GM12878 (cell line): ENCODE results near the gene SORCS1. TPM values are rescaled to one million over a fixed set of nuclear protein-coding genes. Genes with fewer than 3 reads are reported as not detected.

Source experiments
- ATAC-seq: fragments of 200-7000 bp; cut with Tn5 transposase; 3 replicates; pipeline ENCODE4 v1.9.1; 2020; ENCODE audit warnings: mild to moderate bottlenecking, moderate library complexity
- BruUV-seq: library from RNA; stranded (reverse); fragments of 400-500 nt; replicated peaks from 2 replicates; lab custom pipeline; 2021; lab: Mats Ljungman, UMichigan
- CTCF ChIA-PET: fragments of 300-600 bp; sonication (Branson Sonifier 250); formaldehyde crosslinking; extraction: SDS; loops from one replicate; lab custom pipeline; 2021; ENCODE audit warnings: inconsistent platforms; lab: Yijun Ruan, JAX
- POLR2A ChIA-PET: fragments of 350-600 bp; formaldehyde crosslinking; extraction: SDS; loops from one replicate; lab custom pipeline; 2021; ENCODE audit warnings: inconsistent platforms; lab: Charles Lee
- RAD21 ChIA-PET: fragments of 300-600 bp; sonication (Branson Sonifier 250); formaldehyde crosslinking; loops from one replicate; lab custom pipeline; 2023; ENCODE audit warnings: antibody characterized with exemption; ENCODE audit not compliant: unreplicated experiment; lab: Charles Lee
- SMC1A ChIA-PET: fragments of 300-600 bp; sonication (Branson Sonifier 250); formaldehyde crosslinking; loops from one replicate; lab custom pipeline; 2023; ENCODE audit not compliant: unreplicated experiment, uncharacterized antibody; lab: Charles Lee
- DNase-seq: peaks from one replicate; pipeline ENCODE4 v3.0.0-alpha.2; 2011; ENCODE audit warnings: low read depth, low spot score
- FAIRE-seq: peaks from 3 replicates; lab custom pipeline; 2011; peaks lifted over from hg19 to GRCh38; lab: Jason Lieb, UNC
- H2AFZ ChIP-seq: 2 replicates; pipeline ENCODE4 v1.6.0; 2011; ENCODE audit warnings: low read depth, low read length, control low read depth; ENCODE audit not compliant: control insufficient read depth
- H3K27ac ChIP-seq: 2 replicates; pipeline ENCODE4 v1.5.1; 2011; ENCODE audit warnings: control low read depth; ENCODE audit not compliant: control insufficient read depth, insufficient read depth
- H3K27me3 ChIP-seq, 2 experiments: replicated peaks in 1 of 2; 2 replicates each; pipeline versions ENCODE4 v1.6.0 to v1.6.1; 2011; ENCODE audit warnings: low read length in 1 of 2; ENCODE audit not compliant: control insufficient read depth in 2 of 2, insufficient read depth in 2 of 2
- H3K36me3 ChIP-seq, 2 experiments: 2 replicates each; pipeline ENCODE4 v1.5.1; 2011; ENCODE audit warnings: low read length in 1 of 2; ENCODE audit not compliant: control insufficient read depth in 2 of 2, insufficient read depth in 2 of 2
- H3K4me1 ChIP-seq: 2 replicates; pipeline ENCODE4 v1.6.1; 2011; ENCODE audit warnings: mild to moderate bottlenecking, low read length, moderate library complexity, mixed read lengths; ENCODE audit not compliant: control insufficient read depth, insufficient read depth
- H3K4me2 ChIP-seq: 2 replicates; pipeline ENCODE4 v1.6.0; 2011; ENCODE audit warnings: control low read depth; ENCODE audit not compliant: control insufficient read depth, insufficient read depth
- H3K4me3 ChIP-seq: fragments of 200-600 bp; sonication (generic); 2 replicates; pipeline ENCODE4 v1.5.1; 2016
- H3K79me2 ChIP-seq: 2 replicates; pipeline ENCODE4 v1.6.0; 2011; ENCODE audit warnings: low read length; ENCODE audit not compliant: control insufficient read depth, insufficient read depth
- H3K9ac ChIP-seq: 2 replicates; pipeline ENCODE4 v1.8.0; 2011; ENCODE audit warnings: low read length, control low read depth, mixed read lengths; ENCODE audit not compliant: control insufficient read depth, insufficient read depth
- H3K9me3 ChIP-seq: replicated peaks from 3 replicates; pipeline ENCODE4 v1.5.1; 2011; ENCODE audit warnings: mild to moderate bottlenecking, low read length; ENCODE audit not compliant: control insufficient read depth, insufficient read depth
- H4K20me1 ChIP-seq: 2 replicates; pipeline ENCODE4 v1.6.0; 2011; ENCODE audit not compliant: control insufficient read depth, insufficient read depth
- FOXM1 ChIP-seq: IDR thresholded peaks from 2 replicates; pipeline ENCODE4 v1.6.1; 2012; ENCODE audit warnings: low read depth, mild to moderate bottlenecking, inconsistent platforms, low read length, moderate library complexity
- IRF4 ChIP-seq: IDR thresholded peaks from 2 replicates; pipeline ENCODE4 v1.6.1; 2011; ENCODE audit warnings: low read depth, low read length
- LARP7 ChIP-seq: fragments of 450-650 bp; IDR thresholded peaks from 2 replicates; pipeline ENCODE4 v1.6.1; 2017; ENCODE audit warnings: mild to moderate bottlenecking
- MEF2B ChIP-seq: fragments of 450-650 bp; IDR thresholded peaks from 2 replicates; pipeline ENCODE4 v1.6.1; 2018; ENCODE audit warnings: mild to moderate bottlenecking, moderate library complexity; ENCODE audit not compliant: partially characterized antibody, poor library complexity, severe bottlenecking
- MTA3 ChIP-seq: IDR thresholded peaks from 2 replicates; pipeline ENCODE4 v1.6.1; 2012; ENCODE audit warnings: low read length, inconsistent platforms, borderline replicate concordance
- NFXL1 ChIP-seq: fragments of 450-650 bp; IDR thresholded peaks from 2 replicates; pipeline ENCODE4 v1.6.1; 2017; ENCODE audit warnings: antibody characterized with exemption, mild to moderate bottlenecking, borderline replicate concordance
- NKRF ChIP-seq: fragments of 450-650 bp; conservative IDR thresholded peaks from 2 replicates; pipeline ENCODE4 v1.6.1; 2017; ENCODE audit warnings: mild to moderate bottlenecking, moderate library complexity
- SMAD1 ChIP-seq: fragments of 450-650 bp; IDR thresholded peaks from 2 replicates; pipeline ENCODE4 v1.6.1; 2018; ENCODE audit warnings: mild to moderate bottlenecking, low read depth; ENCODE audit not compliant: partially characterized antibody
- ZNF207 ChIP-seq: fragments of 450-650 bp; IDR thresholded peaks from 2 replicates; pipeline ENCODE4 v1.6.1; 2014; ENCODE audit warnings: antibody characterized with exemption, mild to moderate bottlenecking, borderline replicate concordance
- WGBS: methylation state at CpG from one replicate; pipeline ENCODE4 v1.1.6; 2016; ENCODE audit warnings: low lambda C conversion rate; ENCODE audit not compliant: insufficient replicate concordance, insufficient coverage; ENCODE audit errors: missing lambda C conversion rate; 5-methylcytosine and 5-hydroxymethylcytosine counted together
- in situ Hi-C: fragments of 300-500 bp; cut with MboI; formaldehyde crosslinking; loops from 9 replicates; pipeline ENCODE4 v1.14.3; 2018; ENCODE audit warnings: mixed read lengths
- intact Hi-C: fragments of 100-400 bp; cut with micrococcal nuclease; formaldehyde crosslinking; loops from one replicate; pipeline ENCODE4 v1.14.2; 2022; ENCODE audit not compliant: unreplicated experiment
- polyA plus RNA-seq, 11 experiments: library from polyadenylated mRNA; depleted of rRNA in 4 of 11; unstranded in 6 of 11; stranded (reverse) in 5 of 11; fragments of >200 nt; fragmentation: Nextera tagmentation in 4 of 11; fragmentation: Illumina TruSeq in 1 of 11; extraction: Ambion mirVana in 4 of 11; extraction: Trizol in 1 of 11; gene quantifications; 1 replicate in 1 of 11; 2 replicates in 10 of 11; pipeline versions ENCODE4 v1.2.1 to v1.2.3, GENCODE V29; 2011 to 2016; ENCODE audit warnings: inconsistent platforms in 2 of 11, missing spikeins in 2 of 11, low read depth in 1 of 11
- total RNA-seq, 4 experiments: library from RNA; depleted of rRNA in 3 of 4; stranded (reverse); fragments of >200 nt in 3 of 4; fragmentation: Illumina TruSeq in 1 of 4; extraction: Trizol in 1 of 4; gene quantifications; 2 replicates each; pipeline versions ENCODE4 v1.2.1 to v1.2.3, GENCODE V29; 2013 to 2021

The SORCS1 gene
- total and polyA plus RNA-seq, 10 of the 15 experiments (the other 5 are each of a cell fraction or from before 2014, with no cell fraction given): 0.02 to 9.6 (median 0.06) TPM; not detected in 3

GRCh38 chr10:106566873-106567272 lies 597.6 kb downstream of the SORCS1 start:
- no peak overlapping the region for H3K4me2 ChIP-seq
- ATAC-seq: no peak
- no TSS peak for BruUV-seq
- FAIRE-seq: no peak
- no peaks in the 10 kb centered on the region for H3K79me2 ChIP-seq
- no peaks in the 10 kb centered on the region for H4K20me1 ChIP-seq
- H3K27me3 ChIP-seq: no peaks in the 10 kb centered on the region
- H3K9ac ChIP-seq: no peak overlapping the region
- in situ Hi-C loops (no loop called here), intact Hi-C loops (no loop called here)
- ChIA-PET POLR2A (no interaction called here), RAD21 (no interaction called here), CTCF (no interaction called here), SMC1A (no interaction called here)
- H3K27ac ChIP-seq: no peak overlapping the region
- no peaks in the 10 kb centered on the region for H3K9me3 ChIP-seq
- no peak for DNase-seq
- no peaks in the 10 kb centered on the region for H3K36me3 ChIP-seq
- no peaks in the 10 kb centered on the region for H3K4me1 ChIP-seq
- TF ChIP-seq SMAD1: no peak
- no peak for TF ChIP-seq LARP7
- TF ChIP-seq NKRF: no peak
- no peak for TF ChIP-seq IRF4
- TF ChIP-seq NFXL1: no peak
- TF ChIP-seq MEF2B: no peak
- TF ChIP-seq MTA3: no peak
- TF ChIP-seq ZNF207: no peak
- no peak for TF ChIP-seq FOXM1
- no peak overlapping the region for H2AFZ ChIP-seq
- H3K4me3 ChIP-seq: no peak overlapping the region
- 18% methylated on average over 3 of the region's 3 CpGs for WGBS
